Measurements from ENCODE around the gene PHF24.

DNA sequence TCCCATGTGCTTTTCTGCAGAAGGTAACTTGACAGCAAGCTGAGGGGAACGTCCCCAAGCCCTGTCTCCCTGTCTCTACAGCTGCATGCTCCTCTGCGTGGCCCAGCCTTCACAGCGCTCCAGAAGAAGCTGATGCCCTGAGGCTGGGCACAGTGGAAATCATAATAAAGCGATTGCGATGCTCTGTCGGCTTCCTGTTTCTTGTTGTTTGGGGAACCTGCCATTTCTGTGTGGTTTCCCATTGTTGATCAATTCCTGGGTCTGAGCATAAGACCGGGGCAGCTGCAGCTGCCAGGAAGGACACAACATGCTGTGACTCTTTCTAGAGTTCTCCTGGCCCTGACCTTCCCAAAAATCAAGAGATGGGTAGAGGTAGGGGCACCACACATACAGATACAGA, 24.3 kb downstream of the PHF24 start:
- TF ChIP-seq, protein P1, sequence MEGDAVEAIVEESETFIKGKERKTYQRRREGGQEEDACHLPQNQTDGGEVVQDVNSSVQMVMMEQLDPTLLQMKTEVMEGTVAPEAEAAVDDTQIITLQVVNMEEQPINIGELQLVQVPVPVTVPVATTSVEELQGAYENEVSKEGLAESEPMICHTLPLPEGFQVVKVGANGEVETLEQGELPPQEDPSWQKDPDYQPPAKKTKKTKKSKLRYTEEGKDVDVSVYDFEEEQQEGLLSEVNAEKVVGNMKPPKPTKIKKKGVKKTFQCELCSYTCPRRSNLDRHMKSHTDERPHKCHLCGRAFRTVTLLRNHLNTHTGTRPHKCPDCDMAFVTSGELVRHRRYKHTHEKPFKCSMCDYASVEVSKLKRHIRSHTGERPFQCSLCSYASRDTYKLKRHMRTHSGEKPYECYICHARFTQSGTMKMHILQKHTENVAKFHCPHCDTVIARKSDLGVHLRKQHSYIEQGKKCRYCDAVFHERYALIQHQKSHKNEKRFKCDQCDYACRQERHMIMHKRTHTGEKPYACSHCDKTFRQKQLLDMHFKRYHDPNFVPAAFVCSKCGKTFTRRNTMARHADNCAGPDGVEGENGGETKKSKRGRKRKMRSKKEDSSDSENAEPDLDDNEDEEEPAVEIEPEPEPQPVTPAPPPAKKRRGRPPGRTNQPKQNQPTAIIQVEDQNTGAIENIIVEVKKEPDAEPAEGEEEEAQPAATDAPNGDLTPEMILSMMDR (conservative IDR thresholded peaks at IDR 0.05): no peak
- TF ChIP-seq EZH2 (IDR thresholded peaks at IDR 0.05; ENCODE audit: low read depth): no peak

Data from PC-9 (cell line).